Measurements from ENCODE around the gene DSC1. TPM values are rescaled to one million over a fixed set of nuclear protein-coding genes. Genes with fewer than 3 reads are reported as not detected.

The DSC1 gene
- total RNA-seq, 1 experiment from 2014 or later: not detected

DNA sequence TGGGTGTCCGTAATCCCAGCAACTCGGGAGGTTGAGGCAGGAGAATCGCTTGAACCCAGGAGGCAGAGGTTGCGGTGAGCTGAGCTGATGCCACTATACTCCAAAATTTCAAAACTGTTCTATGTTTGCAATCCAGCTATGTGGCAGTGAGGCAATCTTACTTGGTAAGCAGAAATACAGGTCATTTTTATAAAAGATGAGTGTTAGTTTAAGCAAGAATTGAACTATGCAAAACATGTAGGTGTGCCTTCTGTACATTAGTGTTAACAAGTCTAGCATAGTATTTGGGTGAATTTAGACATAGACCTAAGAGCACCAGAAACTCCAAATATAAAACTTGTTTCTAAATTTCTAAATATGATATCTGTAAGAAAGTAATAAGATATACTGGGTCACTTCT, 7.2 kb downstream of the DSC1 start:
- BruUV-seq (replicated peaks): no TSS peak
- Histone ChIP-seq H3K9ac (ENCODE audit: low read length) (no peak overlapping the region), H2AFZ (ENCODE audit: low read depth, low read length, poor library complexity, severe bottlenecking) (no peak overlapping the region), H3K4me3 (replicated peaks in 1 of 2; ENCODE audit: low read depth in 1 of 2, low read length in 2 of 2) (no peak overlapping the region), H3K4me1 (ENCODE audit: control insufficient read depth in 1 of 2, insufficient read depth in 2 of 2, low read length in 2 of 2) (peaks cover 0 to 3% of the 10 kb centered on the region in 2 experiments; a peak in 1 of 4 replicates), H3K9me3 (ENCODE audit: control insufficient read depth in 1 of 2, insufficient read depth in 1 of 2, low read depth in 1 of 2, low read length in 2 of 2) (no peaks in the 10 kb centered on the region), H3K79me2 (ENCODE audit: insufficient read depth, low read length) (no peaks in the 10 kb centered on the region), H4K20me1 (ENCODE audit: insufficient read depth) (no peaks in the 10 kb centered on the region), H3K27ac (ENCODE audit: low read depth, low read length) (no peak overlapping the region), H3K27me3 (ENCODE audit: insufficient read depth, low read length) (no peaks in the 10 kb centered on the region), H3K36me3 (ENCODE audit: control insufficient read depth in 1 of 2, insufficient read depth in 2 of 2, low read length in 2 of 2) (no peaks in the 10 kb centered on the region), H3K9me2 (ENCODE audit: insufficient read depth) (no peaks in the 10 kb centered on the region), H3K4me2 (ENCODE audit: low read length) (no peak overlapping the region)
- DNase-seq (ENCODE audit: low read depth, low spot score) (no peak), ATAC-seq (no peak)
- CTCF ChIA-PET: no interaction called here
- intact Hi-C loops (cut with micrococcal nuclease): no loop called here
- POLR2A ChIA-PET: no interaction called here
- RAD21 ChIA-PET (ENCODE audit: low non-redundant PET in 1 of 2, low total read pairs in 2 of 2, uncharacterized antibody in 2 of 2, unreplicated experiment in 2 of 2): no interaction called here
- TF ChIP-seq, protein P1, sequence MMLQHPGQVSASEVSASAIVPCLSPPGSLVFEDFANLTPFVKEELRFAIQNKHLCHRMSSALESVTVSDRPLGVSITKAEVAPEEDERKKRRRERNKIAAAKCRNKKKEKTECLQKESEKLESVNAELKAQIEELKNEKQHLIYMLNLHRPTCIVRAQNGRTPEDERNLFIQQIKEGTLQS (IDR thresholded peaks at IDR 0.05): no peak
- TF ChIP-seq SRF (IDR thresholded peaks at IDR 0.05; ENCODE audit: low read depth) (no peak), SP1 (IDR thresholded peaks at IDR 0.05; ENCODE audit: low read depth) (no peak), EZH2phosphoT487 (IDR thresholded peaks at IDR 0.05; ENCODE audit: borderline replicate concordance) (no peak), ZFX (IDR thresholded peaks at IDR 0.05) (no peak), SIN3A (IDR thresholded peaks at IDR 0.05; ENCODE audit: low read depth) (no peak), FOSL1 (IDR thresholded peaks at IDR 0.05; ENCODE audit: low read depth) (no peak), ZNF274 (IDR thresholded peaks at IDR 0.05; ENCODE audit: low read depth, low read length) (no peak), EGR1 (IDR thresholded peaks at IDR 0.05; ENCODE audit: low read depth) (no peak), RAD21 (IDR thresholded peaks at IDR 0.05; ENCODE audit: low read depth) (no peak), CBX3 (IDR thresholded peaks at IDR 0.05; ENCODE audit: low read depth) (no peak), TCF7L2 (IDR thresholded peaks at IDR 0.05; ENCODE audit: borderline replicate concordance, extremely low read depth, insufficient read depth, insufficient read length) (no peak), JUND (IDR thresholded peaks at IDR 0.05) (no peak)
- TF ChIP-seq, protein P2, sequence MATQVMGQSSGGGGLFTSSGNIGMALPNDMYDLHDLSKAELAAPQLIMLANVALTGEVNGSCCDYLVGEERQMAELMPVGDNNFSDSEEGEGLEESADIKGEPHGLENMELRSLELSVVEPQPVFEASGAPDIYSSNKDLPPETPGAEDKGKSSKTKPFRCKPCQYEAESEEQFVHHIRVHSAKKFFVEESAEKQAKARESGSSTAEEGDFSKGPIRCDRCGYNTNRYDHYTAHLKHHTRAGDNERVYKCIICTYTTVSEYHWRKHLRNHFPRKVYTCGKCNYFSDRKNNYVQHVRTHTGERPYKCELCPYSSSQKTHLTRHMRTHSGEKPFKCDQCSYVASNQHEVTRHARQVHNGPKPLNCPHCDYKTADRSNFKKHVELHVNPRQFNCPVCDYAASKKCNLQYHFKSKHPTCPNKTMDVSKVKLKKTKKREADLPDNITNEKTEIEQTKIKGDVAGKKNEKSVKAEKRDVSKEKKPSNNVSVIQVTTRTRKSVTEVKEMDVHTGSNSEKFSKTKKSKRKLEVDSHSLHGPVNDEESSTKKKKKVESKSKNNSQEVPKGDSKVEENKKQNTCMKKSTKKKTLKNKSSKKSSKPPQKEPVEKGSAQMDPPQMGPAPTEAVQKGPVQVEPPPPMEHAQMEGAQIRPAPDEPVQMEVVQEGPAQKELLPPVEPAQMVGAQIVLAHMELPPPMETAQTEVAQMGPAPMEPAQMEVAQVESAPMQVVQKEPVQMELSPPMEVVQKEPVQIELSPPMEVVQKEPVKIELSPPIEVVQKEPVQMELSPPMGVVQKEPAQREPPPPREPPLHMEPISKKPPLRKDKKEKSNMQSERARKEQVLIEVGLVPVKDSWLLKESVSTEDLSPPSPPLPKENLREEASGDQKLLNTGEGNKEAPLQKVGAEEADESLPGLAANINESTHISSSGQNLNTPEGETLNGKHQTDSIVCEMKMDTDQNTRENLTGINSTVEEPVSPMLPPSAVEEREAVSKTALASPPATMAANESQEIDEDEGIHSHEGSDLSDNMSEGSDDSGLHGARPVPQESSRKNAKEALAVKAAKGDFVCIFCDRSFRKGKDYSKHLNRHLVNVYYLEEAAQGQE (IDR thresholded peaks at IDR 0.05; ENCODE audit: low read depth): no peak
- TF ChIP-seq, protein P3, sequence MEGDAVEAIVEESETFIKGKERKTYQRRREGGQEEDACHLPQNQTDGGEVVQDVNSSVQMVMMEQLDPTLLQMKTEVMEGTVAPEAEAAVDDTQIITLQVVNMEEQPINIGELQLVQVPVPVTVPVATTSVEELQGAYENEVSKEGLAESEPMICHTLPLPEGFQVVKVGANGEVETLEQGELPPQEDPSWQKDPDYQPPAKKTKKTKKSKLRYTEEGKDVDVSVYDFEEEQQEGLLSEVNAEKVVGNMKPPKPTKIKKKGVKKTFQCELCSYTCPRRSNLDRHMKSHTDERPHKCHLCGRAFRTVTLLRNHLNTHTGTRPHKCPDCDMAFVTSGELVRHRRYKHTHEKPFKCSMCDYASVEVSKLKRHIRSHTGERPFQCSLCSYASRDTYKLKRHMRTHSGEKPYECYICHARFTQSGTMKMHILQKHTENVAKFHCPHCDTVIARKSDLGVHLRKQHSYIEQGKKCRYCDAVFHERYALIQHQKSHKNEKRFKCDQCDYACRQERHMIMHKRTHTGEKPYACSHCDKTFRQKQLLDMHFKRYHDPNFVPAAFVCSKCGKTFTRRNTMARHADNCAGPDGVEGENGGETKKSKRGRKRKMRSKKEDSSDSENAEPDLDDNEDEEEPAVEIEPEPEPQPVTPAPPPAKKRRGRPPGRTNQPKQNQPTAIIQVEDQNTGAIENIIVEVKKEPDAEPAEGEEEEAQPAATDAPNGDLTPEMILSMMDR (IDR thresholded peaks at IDR 0.05 in 2 of 3, conservative IDR thresholded peaks at IDR 0.05 in 1 of 3; ENCODE audit: borderline replicate concordance in 1 of 3, insufficient read depth in 1 of 3, low read depth in 2 of 3, low read length in 2 of 3): no peak
- TF ChIP-seq, protein P4, sequence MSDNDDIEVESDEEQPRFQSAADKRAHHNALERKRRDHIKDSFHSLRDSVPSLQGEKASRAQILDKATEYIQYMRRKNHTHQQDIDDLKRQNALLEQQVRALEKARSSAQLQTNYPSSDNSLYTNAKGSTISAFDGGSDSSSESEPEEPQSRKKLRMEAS (IDR thresholded peaks at IDR 0.05): no peak

All from HCT116 (cell line).